H9 (cell line): ENCODE results near the gene TP73. TPM values are rescaled to one million over a fixed set of nuclear protein-coding genes. Genes with fewer than 3 reads are reported as not detected.

Experiments
- DNase-seq: peaks from one replicate; pipeline ENCODE4 v3.0.0-alpha.2; 2017
- H2AFZ ChIP-seq: one replicate; pipeline ENCODE4 v1.6.1; 2013; ENCODE audit warnings: mild to moderate bottlenecking, low read length, control low read depth, moderate library complexity
- H2AK5ac ChIP-seq: 2 replicates; pipeline ENCODE4 v1.6.1; 2013; ENCODE audit warnings: low read length, control low read depth, mixed read lengths; ENCODE audit not compliant: insufficient read length
- H2BK120ac ChIP-seq: one replicate; pipeline ENCODE4 v1.6.1; 2013; ENCODE audit warnings: low read depth, mild to moderate bottlenecking, low read length, control low read depth, inconsistent platforms; ENCODE audit not compliant: poor library complexity, severe bottlenecking
- H2BK12ac ChIP-seq: 2 replicates; pipeline ENCODE4 v1.6.1; 2013; ENCODE audit warnings: low read length, control low read depth, mixed read lengths, low read depth; ENCODE audit not compliant: insufficient read length
- H2BK15ac ChIP-seq: 2 replicates; pipeline ENCODE4 v1.6.1; 2013; ENCODE audit warnings: low read depth, low read length, control low read depth
- H2BK20ac ChIP-seq: one replicate; pipeline ENCODE4 v1.6.1; 2013; ENCODE audit warnings: low read depth, mild to moderate bottlenecking, low read length, control low read depth, inconsistent platforms; ENCODE audit not compliant: poor library complexity, severe bottlenecking
- H2BK5ac ChIP-seq: 2 replicates; pipeline ENCODE4 v1.6.1; 2013; ENCODE audit warnings: low read length, control low read depth, mixed read lengths; ENCODE audit not compliant: insufficient read length
- H3K14ac ChIP-seq: 2 replicates; pipeline ENCODE4 v1.6.1; 2013; ENCODE audit warnings: low read length, control low read depth; ENCODE audit not compliant: insufficient read depth
- H3K18ac ChIP-seq: 2 replicates; pipeline ENCODE4 v1.6.1; 2013; ENCODE audit warnings: low read depth, mild to moderate bottlenecking, mixed read lengths, low read length, control low read depth; ENCODE audit not compliant: insufficient read length
- H3K23ac ChIP-seq: 2 replicates; pipeline ENCODE4 v1.6.1; 2013; ENCODE audit warnings: low read length, control low read depth, mixed read lengths, low read depth; ENCODE audit not compliant: insufficient read length
- H3K23me2 ChIP-seq: 2 replicates; pipeline ENCODE4 v1.6.1; 2013; ENCODE audit warnings: low read depth, mild to moderate bottlenecking, mixed read lengths, low read length, control low read depth; ENCODE audit not compliant: insufficient read length, poor library complexity, severe bottlenecking
- H3K27ac ChIP-seq: 2 replicates; pipeline ENCODE4 v1.5.1; 2013; ENCODE audit warnings: low read length, control low read depth, mixed read lengths, low read depth; ENCODE audit not compliant: insufficient read length
- H3K27me3 ChIP-seq: 2 replicates; pipeline ENCODE4 v1.6.1; 2013; ENCODE audit warnings: low read length, control low read depth, inconsistent platforms; ENCODE audit not compliant: insufficient read depth
- H3K4ac ChIP-seq: 2 replicates; pipeline ENCODE4 v1.6.1; 2013; ENCODE audit warnings: low read depth, mild to moderate bottlenecking, control low read depth, inconsistent platforms, low read length, moderate library complexity
- H3K4me1 ChIP-seq: 2 replicates; pipeline ENCODE4 v1.6.1; 2013; ENCODE audit warnings: low read length, control low read depth, inconsistent platforms; ENCODE audit not compliant: insufficient read depth
- H3K4me2 ChIP-seq: 2 replicates; pipeline ENCODE4 v1.6.1; 2013; ENCODE audit warnings: low read length, control low read depth, mixed read lengths; ENCODE audit not compliant: insufficient read length, insufficient read depth
- H3K56ac ChIP-seq: 2 replicates; pipeline ENCODE4 v1.6.1; 2013; ENCODE audit warnings: low read depth, mild to moderate bottlenecking, mixed read lengths, low read length, control low read depth; ENCODE audit not compliant: insufficient read length
- H3K79me1 ChIP-seq: 2 replicates; pipeline ENCODE4 v1.6.1; 2013; ENCODE audit warnings: low read depth, mild to moderate bottlenecking, moderate library complexity, low read length, control low read depth, inconsistent platforms; ENCODE audit not compliant: insufficient read depth, poor library complexity, severe bottlenecking
- H3K79me2 ChIP-seq: 2 replicates; pipeline ENCODE4 v1.6.1; 2013; ENCODE audit warnings: low read length, control low read depth, inconsistent platforms; ENCODE audit not compliant: insufficient read depth
- H3K9ac ChIP-seq: 2 replicates; pipeline ENCODE4 v1.6.1; 2013; ENCODE audit warnings: low read length, control low read depth, mixed read lengths; ENCODE audit not compliant: insufficient read length; ENCODE audit errors: extremely low read depth
- H3K9me3 ChIP-seq: one replicate; pipeline ENCODE4 v1.6.1; 2013; ENCODE audit warnings: low read depth, low read length, inconsistent platforms; ENCODE audit not compliant: control insufficient read depth
- H3T11ph ChIP-seq: one replicate; pipeline ENCODE4 v1.6.1; 2013; ENCODE audit warnings: mild to moderate bottlenecking, low read length, control low read depth, inconsistent platforms
- H4K20me1 ChIP-seq: one replicate; pipeline ENCODE4 v1.6.1; 2013; ENCODE audit not compliant: control insufficient read depth, insufficient read length, insufficient read depth
- H4K5ac ChIP-seq: 2 replicates; pipeline ENCODE4 v1.6.1; 2013; ENCODE audit warnings: low read depth, mild to moderate bottlenecking, mixed read lengths, low read length, control low read depth; ENCODE audit not compliant: insufficient read length
- H4K8ac ChIP-seq: replicated peaks from 2 replicates; pipeline ENCODE4 v1.6.1; 2013; ENCODE audit warnings: low read length, control low read depth, mixed read lengths, low read depth; ENCODE audit not compliant: insufficient read length
- H4K91ac ChIP-seq: 2 replicates; pipeline ENCODE4 v1.6.1; 2013; ENCODE audit warnings: low read depth, mild to moderate bottlenecking, moderate library complexity, mixed read lengths, low read length, control low read depth; ENCODE audit not compliant: insufficient read length
- H3K27ac Mint-ChIP-seq, 3 experiments: 2 replicates in 2 of 3; 3 replicates in 1 of 3; pipeline ENCODE4 v1.8.0; 2020 to 2021; ENCODE audit warnings: mixed read lengths in 3 of 3, mild to moderate bottlenecking in 1 of 3, moderate library complexity in 1 of 3
- H3K27me3 Mint-ChIP-seq: 2 replicates; pipeline ENCODE4 v1.8.0; 2021; ENCODE audit warnings: low read depth, mild to moderate bottlenecking, moderate library complexity, mixed read lengths
- H3K36me3 Mint-ChIP-seq, 3 experiments: 2 replicates in 2 of 3; 3 replicates in 1 of 3; pipeline ENCODE4 v1.8.0; 2020 to 2021; ENCODE audit warnings: low read depth in 3 of 3, mixed read lengths in 3 of 3; ENCODE audit not compliant: insufficient read depth in 1 of 3
- H3K4me1 Mint-ChIP-seq, 2 experiments: 2 replicates each; pipeline ENCODE4 v1.8.0; 2020; ENCODE audit warnings: mixed read lengths in 2 of 2
- H3K4me3 Mint-ChIP-seq, 2 experiments: 2 replicates in 1 of 2; 3 replicates in 1 of 2; pipeline ENCODE4 v1.8.0; 2020 to 2021; ENCODE audit warnings: mild to moderate bottlenecking in 2 of 2, mixed read lengths in 2 of 2, moderate library complexity in 1 of 2
- H3K9me3 Mint-ChIP-seq, 2 experiments: 2 replicates in 1 of 2; 3 replicates in 1 of 2; pipeline ENCODE4 v1.8.0; 2020; ENCODE audit warnings: mild to moderate bottlenecking in 2 of 2, mixed read lengths in 2 of 2, moderate library complexity in 1 of 2
- CTCF ChIP-seq: fragments of 200-600 bp; sonication (generic); conservative IDR thresholded peaks from 3 replicates; pipeline ENCODE4 v1.8.0; 2021; ENCODE audit warnings: antibody characterized with exemption, mild to moderate bottlenecking
- WGBS: extraction: QIAGEN DNeasy Blood & Tissue Kit; methylation state at CpG from one replicate; pipeline ENCODE4 v1.1.7; 2013; ENCODE audit warnings: missing lambda C conversion rate, low lambda C conversion rate, mixed read lengths; ENCODE audit not compliant: insufficient read length; ENCODE audit errors: extremely low coverage; 5-methylcytosine and 5-hydroxymethylcytosine counted together
- total RNA-seq: library from RNA; stranded (reverse); gene quantifications from 2 replicates; pipeline ENCODE4 v1.2.1, GENCODE V29; 2021

The TP73 gene
- total RNA-seq, 1 experiment from 2014 or later = 4.7 TPM

DNA sequence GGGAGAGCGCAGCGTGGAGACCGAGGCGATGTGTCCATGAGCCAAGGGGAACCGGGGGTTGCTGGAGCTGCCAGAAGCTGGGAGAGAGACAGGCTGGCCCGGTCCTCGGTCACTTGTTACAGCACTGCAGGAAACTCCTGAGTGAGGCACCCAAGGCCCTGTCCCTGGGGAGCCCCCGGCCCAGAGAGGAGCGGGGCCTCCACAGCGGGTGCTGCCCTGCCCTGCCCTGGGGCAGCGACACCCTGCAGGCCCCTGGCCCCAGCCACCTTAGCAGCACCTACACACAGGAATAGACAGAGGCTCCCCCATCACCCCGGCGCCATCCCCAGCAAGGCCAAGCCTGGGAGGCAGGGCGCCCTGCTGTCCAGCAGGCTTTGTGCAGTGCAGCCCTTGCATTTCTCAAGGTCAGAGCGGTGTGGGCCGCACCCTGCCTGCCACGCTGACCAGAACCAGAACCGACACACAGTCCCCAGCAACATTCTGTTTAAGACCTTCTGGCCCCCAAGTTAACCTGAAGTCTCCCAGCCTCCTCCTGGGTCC lies 34.4 kb upstream of the TP73 start:
- no peaks in the 10 kb centered on the region; the same call in 1 of the 2 replicates for H3K4me1 ChIP-seq
- H3K4me2 ChIP-seq = no peak overlapping the region
- H3K4me1 Mint-ChIP-seq = peaks cover 26 to 30% of the 10 kb centered on the region in 2 experiments
- no peak overlapping the region for H2BK12ac ChIP-seq
- no peak overlapping the region for H3K27ac Mint-ChIP-seq
- no peak overlapping the region for H3K18ac ChIP-seq
- H3K14ac ChIP-seq = no peak overlapping the region; the same call in 1 of the 2 replicates
- H2BK120ac ChIP-seq = no peak overlapping the region
- H3K27ac ChIP-seq = no peak overlapping the region
- H3K23me2 ChIP-seq = no peaks in the 10 kb centered on the region
- TF ChIP-seq CTCF = no peak
- H3K56ac ChIP-seq = no peak overlapping the region
- no peaks in the 10 kb centered on the region for H3K79me1 ChIP-seq
- H3T11ph ChIP-seq = no peak overlapping the region
- no CpG with 5 or more reads among the region's 18 CpGs for WGBS
- no peaks in the 10 kb centered on the region for H3K9me3 ChIP-seq
- no peak for DNase-seq
- peaks cover 24% of the 10 kb centered on the region for H3K27me3 Mint-ChIP-seq
- H3K36me3 Mint-ChIP-seq = no peaks in the 10 kb centered on the region
- no peak overlapping the region for H2AFZ ChIP-seq
- no peak overlapping the region for H2BK5ac ChIP-seq
- H3K79me2 ChIP-seq = no peaks in the 10 kb centered on the region
- no peaks in the 10 kb centered on the region; a peak in 1 of 5 replicates for H3K9me3 Mint-ChIP-seq
- no peak overlapping the region for H4K5ac ChIP-seq
- H4K20me1 ChIP-seq = no peaks in the 10 kb centered on the region
- H3K27me3 ChIP-seq = no peaks in the 10 kb centered on the region
- H3K4me3 Mint-ChIP-seq = no peak overlapping the region
- no peak overlapping the region for H2BK20ac ChIP-seq
- H3K23ac ChIP-seq = no peak overlapping the region
- no peak overlapping the region for H2BK15ac ChIP-seq
- H4K91ac ChIP-seq = no peak overlapping the region
- no peak overlapping the region for H3K4ac ChIP-seq
- H4K8ac ChIP-seq = no peak overlapping the region
- no peak overlapping the region for H3K9ac ChIP-seq
- H2AK5ac ChIP-seq = no peak overlapping the region
